Peyer's patch (tissue), 4 donors: Measurements from ENCODE around the gene ZBTB7C.

ENCODE experiments used
- POLR2A ChIP-seq, 2 donors: fragments of 450-650 bp; IDR thresholded peaks; one replicate each; pipeline ENCODE4 v1.5.1; 2017; ENCODE audit warnings: antibody characterized with exemption in 2 of 2, mild to moderate bottlenecking in 2 of 2, moderate library complexity in 2 of 2
- TF ChIP-seq, protein P1 (sequence below), 6 experiments: fragments of 450-650 bp in 4 of 6; fragments of 200-600 bp in 2 of 6; sonication (generic) in 1 of 6; IDR thresholded peaks; one replicate each; pipeline ENCODE4 v1.5.1; 2017 to 2019; ENCODE audit warnings: antibody characterized with exemption in 6 of 6, mild to moderate bottlenecking in 3 of 6, moderate library complexity in 1 of 6

DNA sequence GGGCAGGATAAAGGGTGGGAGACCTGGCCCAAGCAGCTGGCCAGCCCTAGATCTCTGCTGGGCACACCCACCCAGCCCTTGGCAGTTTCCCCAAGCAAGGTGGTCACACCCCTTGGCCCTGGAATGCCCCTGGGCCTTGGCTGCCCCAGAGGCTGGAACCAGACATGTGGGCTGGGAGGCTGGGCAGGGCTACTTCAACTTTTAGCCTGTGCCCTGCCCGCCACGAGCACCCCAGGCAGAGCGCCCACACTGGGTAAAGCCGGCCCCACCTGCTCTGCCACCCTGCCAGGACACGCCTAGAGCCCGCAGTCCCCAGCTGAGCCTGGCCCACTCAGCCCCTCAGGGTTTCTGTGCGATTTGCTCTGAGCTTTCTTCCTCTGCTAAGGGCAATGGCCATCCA is 359.0 kb downstream of the ZBTB7C start:
- TF ChIP-seq, protein P1, sequence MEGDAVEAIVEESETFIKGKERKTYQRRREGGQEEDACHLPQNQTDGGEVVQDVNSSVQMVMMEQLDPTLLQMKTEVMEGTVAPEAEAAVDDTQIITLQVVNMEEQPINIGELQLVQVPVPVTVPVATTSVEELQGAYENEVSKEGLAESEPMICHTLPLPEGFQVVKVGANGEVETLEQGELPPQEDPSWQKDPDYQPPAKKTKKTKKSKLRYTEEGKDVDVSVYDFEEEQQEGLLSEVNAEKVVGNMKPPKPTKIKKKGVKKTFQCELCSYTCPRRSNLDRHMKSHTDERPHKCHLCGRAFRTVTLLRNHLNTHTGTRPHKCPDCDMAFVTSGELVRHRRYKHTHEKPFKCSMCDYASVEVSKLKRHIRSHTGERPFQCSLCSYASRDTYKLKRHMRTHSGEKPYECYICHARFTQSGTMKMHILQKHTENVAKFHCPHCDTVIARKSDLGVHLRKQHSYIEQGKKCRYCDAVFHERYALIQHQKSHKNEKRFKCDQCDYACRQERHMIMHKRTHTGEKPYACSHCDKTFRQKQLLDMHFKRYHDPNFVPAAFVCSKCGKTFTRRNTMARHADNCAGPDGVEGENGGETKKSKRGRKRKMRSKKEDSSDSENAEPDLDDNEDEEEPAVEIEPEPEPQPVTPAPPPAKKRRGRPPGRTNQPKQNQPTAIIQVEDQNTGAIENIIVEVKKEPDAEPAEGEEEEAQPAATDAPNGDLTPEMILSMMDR (IDR thresholded peaks at IDR 0.05) = no peak
- TF ChIP-seq POLR2A (IDR thresholded peaks at IDR 0.05) = no peak
